SK-N-SH (cell line): Measurements from ENCODE around the gene LNP1. TPM values are rescaled to one million over a fixed set of nuclear protein-coding genes. Genes with fewer than 3 reads are reported as not detected.

Experiments used
- CTCF ChIA-PET: fragments of 300-600, 350-600 bp; formaldehyde crosslinking; extraction: SDS; loops from one replicate; lab custom pipeline; 2021; lab: Yijun Ruan, JAX
- POLR2A ChIA-PET: fragments of 350-600 bp; sonication (Branson Sonifier 250); formaldehyde crosslinking; extraction: SDS; loops from one replicate; lab custom pipeline; 2020; ENCODE audit warnings: antibody characterized with exemption, inconsistent platforms; lab: Yijun Ruan, JAX
- DNase-seq: peaks from one replicate; pipeline ENCODE4 v3.0.0; 2012
- H2AFZ ChIP-seq: fragments of 200-600 bp; sonication (generic); 2 replicates; pipeline ENCODE4 v1.8.1; 2016; ENCODE audit warnings: antibody characterized with exemption, mild to moderate bottlenecking, low read depth
- H3F3A ChIP-seq: fragments of 200-600 bp; sonication (generic); replicated peaks from 2 replicates; pipeline ENCODE3; 2016; ENCODE audit warnings: antibody characterized with exemption, mild to moderate bottlenecking; ENCODE audit not compliant: insufficient read depth
- H3K27ac ChIP-seq, 2 experiments: fragments of 200-500 bp in 1 of 2; fragments of 200-600 bp in 1 of 2; sonication (Bioruptor generic) in 1 of 2; sonication (generic), shearing (Covaris generic) in 1 of 2; 2 replicates each; pipeline versions ENCODE4 v1.5.1 to v1.6.1; 2014 to 2016; ENCODE audit warnings: low read depth in 2 of 2, inconsistent platforms in 1 of 2, low read length in 1 of 2, mild to moderate bottlenecking in 1 of 2, mixed read lengths in 1 of 2
- H3K27me3 ChIP-seq: fragments of 200-600 bp; sonication (generic), shearing (Covaris generic); 2 replicates; pipeline ENCODE4 v1.6.1; 2016; ENCODE audit warnings: mixed run types; ENCODE audit not compliant: insufficient read depth
- H3K36me3 ChIP-seq, 2 experiments: fragments of 200-500 bp in 1 of 2; fragments of 200-600 bp in 1 of 2; sonication (Bioruptor generic) in 1 of 2; sonication (generic) in 1 of 2; replicated peaks in 1 of 2; 2 replicates each; pipeline versions ENCODE3 to v1.5.1; 2014 to 2016; ENCODE audit warnings: low read length in 1 of 2, mild to moderate bottlenecking in 1 of 2; ENCODE audit not compliant: insufficient read depth in 2 of 2, control insufficient read depth in 1 of 2
- H3K4me1 ChIP-seq, 2 experiments: fragments of 200-500 bp in 1 of 2; fragments of 200-600 bp in 1 of 2; sonication (Bioruptor generic) in 1 of 2; sonication (generic), shearing (Covaris generic) in 1 of 2; 2 replicates each; pipeline versions ENCODE4 v1.5.1 to v1.6.1; 2014 to 2016; ENCODE audit warnings: low read depth in 1 of 2, low read length in 1 of 2, mixed run types in 1 of 2; ENCODE audit not compliant: insufficient read depth in 2 of 2, control insufficient read depth in 1 of 2
- H3K4me2 ChIP-seq: fragments of 200-600 bp; sonication (generic), shearing (Covaris generic); 2 replicates; pipeline ENCODE4 v1.6.1; 2017; ENCODE audit warnings: mixed run types
- H3K4me3 ChIP-seq, 2 experiments: fragments of 200-500 bp in 1 of 2; fragments of 200-600 bp in 1 of 2; sonication (Bioruptor generic) in 1 of 2; sonication (generic), shearing (Covaris generic) in 1 of 2; 2 replicates each; pipeline versions ENCODE4 v1.5.1 to v1.8.1; 2014 to 2016; ENCODE audit warnings: low read depth in 2 of 2, inconsistent platforms in 1 of 2, low read length in 1 of 2, mild to moderate bottlenecking in 1 of 2, mixed read lengths in 1 of 2, moderate library complexity in 1 of 2
- H3K79me2 ChIP-seq: fragments of 200-600 bp; sonication (generic); 2 replicates; pipeline ENCODE4 v1.8.1; 2017; ENCODE audit warnings: mild to moderate bottlenecking; ENCODE audit not compliant: insufficient read depth
- H3K9ac ChIP-seq: fragments of 200-600 bp; sonication (generic); 2 replicates; pipeline ENCODE4 v1.6.1; 2017; ENCODE audit warnings: mixed run types
- H3K9me2 ChIP-seq: fragments of 200-600 bp; sonication (generic); 2 replicates; pipeline ENCODE4 v1.6.1; 2017; ENCODE audit warnings: mixed run types
- H3K9me3 ChIP-seq: fragments of 200-600 bp; sonication (generic); 2 replicates; pipeline ENCODE4 v1.6.1; 2017; ENCODE audit warnings: mixed run types, mild to moderate bottlenecking, moderate library complexity
- H4K20me1 ChIP-seq: fragments of 200-600 bp; sonication (generic); 2 replicates; pipeline ENCODE4 v1.6.1; 2017; ENCODE audit warnings: mild to moderate bottlenecking, mixed run types; ENCODE audit not compliant: insufficient read depth
- ELF1 ChIP-seq: IDR thresholded peaks from 2 replicates; pipeline ENCODE4 v1.4.0; 2012
- EZH2phosphoT487 ChIP-seq: fragments of 200-600 bp; sonication (generic); IDR thresholded peaks from 2 replicates; pipeline ENCODE4 v1.6.1; 2017; ENCODE audit warnings: low read depth, mixed run types, mild to moderate bottlenecking, antibody characterized with exemption, moderate library complexity, borderline replicate concordance
- FOSL2 ChIP-seq: IDR thresholded peaks from 2 replicates; pipeline ENCODE4 v1.4.0; 2012; ENCODE audit warnings: low read depth, mild to moderate bottlenecking, moderate library complexity, borderline replicate concordance
- FOXJ3 ChIP-seq: sonication (generic); formaldehyde crosslinking; IDR thresholded peaks from 2 replicates; pipeline ENCODE4 v1.5.1; 2020; ENCODE audit warnings: mild to moderate bottlenecking, missing genetic modification reagents
- GABPA ChIP-seq: IDR thresholded peaks from 2 replicates; pipeline ENCODE4 v1.4.0; 2012; ENCODE audit warnings: low read depth, mild to moderate bottlenecking
- GATA2 ChIP-seq: sonication (generic); formaldehyde crosslinking; IDR thresholded peaks from 2 replicates; pipeline ENCODE4 v1.5.0; 2020; ENCODE audit warnings: mild to moderate bottlenecking, missing genetic modification reagents
- JUND ChIP-seq: IDR thresholded peaks from 2 replicates; pipeline ENCODE4 v1.4.0; 2012
- MEF2A ChIP-seq: IDR thresholded peaks from 2 replicates; pipeline ENCODE4 v1.4.0; 2012; ENCODE audit warnings: low read depth, borderline replicate concordance
- POLR2AphosphoS5 ChIP-seq: IDR thresholded peaks from 2 replicates; pipeline ENCODE4 v1.6.1; 2012; ENCODE audit warnings: low read depth, low read length
- RCOR1 ChIP-seq: fragments of 150-350 bp; IDR thresholded peaks from 2 replicates; pipeline ENCODE4 v1.6.1; 2017; ENCODE audit warnings: antibody characterized with exemption, low read length
- REST ChIP-seq: IDR thresholded peaks from 2 replicates; pipeline ENCODE4 v1.6.1; 2012; ENCODE audit warnings: mild to moderate bottlenecking, low read depth, low read length, moderate library complexity
- SMC3 ChIP-seq: IDR thresholded peaks from 2 replicates; pipeline ENCODE4 v1.6.1; 2012; ENCODE audit warnings: low read depth, low read length, improper control_type of control experiment
- TAF1 ChIP-seq: IDR thresholded peaks from 2 replicates; pipeline ENCODE4 v1.6.1; 2012; ENCODE audit warnings: low read depth, mild to moderate bottlenecking, low read length, moderate library complexity, borderline replicate concordance
- YY1 ChIP-seq: IDR thresholded peaks from 2 replicates; pipeline ENCODE4 v1.4.0; 2012; ENCODE audit warnings: low read depth, mild to moderate bottlenecking
- WGBS: methylation state at CpG from one replicate; pipeline ENCODE4 v1.1.6; 2017; ENCODE audit warnings: low lambda C conversion rate; 5-methylcytosine and 5-hydroxymethylcytosine counted together
- polyA plus RNA-seq, 3 experiments: library from polyadenylated mRNA; depleted of rRNA; stranded (reverse); fragments of >200 nt; gene quantifications; 2 replicates each; pipeline ENCODE4 v1.2.3, GENCODE V29; 2012

LNP1 gene
- polyA plus RNA-seq, 1 of the 3 experiments (the other 2 are of a cell fraction) = 2.3 TPM

- no peak for TF ChIP-seq REST
- TF ChIP-seq JUND = no peak
- no peak for TF ChIP-seq ELF1
- TF ChIP-seq GABPA = no peak
- no peak for TF ChIP-seq TAF1
- no peak for TF ChIP-seq MEF2A
- TF ChIP-seq YY1 = no peak
Observed at GRCh38 chr3:100455841-100456550, 54.7 kb downstream of the LNP1 start (continued).

- Histone ChIP-seq H3K79me2 (no peaks in the 10 kb centered on the region), H3K36me3 (no peaks in the 10 kb centered on the region), H3K9ac (no peak overlapping the region), H3K9me2 (no peaks in the 10 kb centered on the region), H4K20me1 (no peaks in the 10 kb centered on the region), H3K27ac (no peak overlapping the region), H3K27me3 (no peaks in the 10 kb centered on the region), H3K4me2 (no peak overlapping the region), H3F3A (no peaks in the 10 kb centered on the region), H3K4me1 (no peaks in the 10 kb centered on the region), H3K4me3 (no peak overlapping the region), H2AFZ (no peak overlapping the region), H3K9me3 (no peaks in the 10 kb centered on the region)
- TF ChIP-seq MEF2A (no peak), POLR2AphosphoS5 (no peak), TAF1 (no peak), SMC3 (no peak), GATA2 (no peak), FOXJ3 (CRISPR knock-in tag) (no peak), EZH2phosphoT487 (no peak), RCOR1 (no peak), FOSL2 (no peak)
- ChIA-PET POLR2A (no interaction called here), CTCF (interaction anchor here (1.1 to 3.1 kb wide), 2 partner anchors 12 to 134 kb away, joined by 3 to 21 read pairs; no protein-coding TSS in a partner anchor)
- DNase-seq = no peak
- 78% methylated on average over 1 of the region's 1 CpG for WGBS
Observed at GRCh38 chr3:100456745-100457144, 55.4 kb downstream of the LNP1 start.
